H9 (cell line): ENCODE data around the gene SUOX. TPM values are rescaled to one million over a fixed set of nuclear protein-coding genes. Genes with fewer than 3 reads are reported as not detected.

ENCODE experiments used
- DNase-seq: peaks from one replicate; pipeline ENCODE4 v3.0.0-alpha.2; 2017
- H2AFZ ChIP-seq: one replicate; pipeline ENCODE4 v1.6.1; 2013; ENCODE audit warnings: mild to moderate bottlenecking, low read length, control low read depth, moderate library complexity
- H2AK5ac ChIP-seq: 2 replicates; pipeline ENCODE4 v1.6.1; 2013; ENCODE audit warnings: low read length, control low read depth, mixed read lengths; ENCODE audit not compliant: insufficient read length
- H2BK120ac ChIP-seq: one replicate; pipeline ENCODE4 v1.6.1; 2013; ENCODE audit warnings: low read depth, mild to moderate bottlenecking, low read length, control low read depth, inconsistent platforms; ENCODE audit not compliant: poor library complexity, severe bottlenecking
- H2BK12ac ChIP-seq: 2 replicates; pipeline ENCODE4 v1.6.1; 2013; ENCODE audit warnings: low read length, control low read depth, mixed read lengths, low read depth; ENCODE audit not compliant: insufficient read length
- H2BK15ac ChIP-seq: 2 replicates; pipeline ENCODE4 v1.6.1; 2013; ENCODE audit warnings: low read depth, low read length, control low read depth
- H2BK20ac ChIP-seq: one replicate; pipeline ENCODE4 v1.6.1; 2013; ENCODE audit warnings: low read depth, mild to moderate bottlenecking, low read length, control low read depth, inconsistent platforms; ENCODE audit not compliant: poor library complexity, severe bottlenecking
- H2BK5ac ChIP-seq: 2 replicates; pipeline ENCODE4 v1.6.1; 2013; ENCODE audit warnings: low read length, control low read depth, mixed read lengths; ENCODE audit not compliant: insufficient read length
- H3K14ac ChIP-seq: 2 replicates; pipeline ENCODE4 v1.6.1; 2013; ENCODE audit warnings: low read length, control low read depth; ENCODE audit not compliant: insufficient read depth
- H3K18ac ChIP-seq: 2 replicates; pipeline ENCODE4 v1.6.1; 2013; ENCODE audit warnings: low read depth, mild to moderate bottlenecking, mixed read lengths, low read length, control low read depth; ENCODE audit not compliant: insufficient read length
- H3K23ac ChIP-seq: 2 replicates; pipeline ENCODE4 v1.6.1; 2013; ENCODE audit warnings: low read length, control low read depth, mixed read lengths, low read depth; ENCODE audit not compliant: insufficient read length
- H3K23me2 ChIP-seq: 2 replicates; pipeline ENCODE4 v1.6.1; 2013; ENCODE audit warnings: low read depth, mild to moderate bottlenecking, mixed read lengths, low read length, control low read depth; ENCODE audit not compliant: insufficient read length, poor library complexity, severe bottlenecking
- H3K27ac ChIP-seq: 2 replicates; pipeline ENCODE4 v1.5.1; 2013; ENCODE audit warnings: low read length, control low read depth, mixed read lengths, low read depth; ENCODE audit not compliant: insufficient read length
- H3K27me3 ChIP-seq: 2 replicates; pipeline ENCODE4 v1.6.1; 2013; ENCODE audit warnings: low read length, control low read depth, inconsistent platforms; ENCODE audit not compliant: insufficient read depth
- H3K4ac ChIP-seq: 2 replicates; pipeline ENCODE4 v1.6.1; 2013; ENCODE audit warnings: low read depth, mild to moderate bottlenecking, control low read depth, inconsistent platforms, low read length, moderate library complexity
- H3K4me1 ChIP-seq: 2 replicates; pipeline ENCODE4 v1.6.1; 2013; ENCODE audit warnings: low read length, control low read depth, inconsistent platforms; ENCODE audit not compliant: insufficient read depth
- H3K4me2 ChIP-seq: 2 replicates; pipeline ENCODE4 v1.6.1; 2013; ENCODE audit warnings: low read length, control low read depth, mixed read lengths; ENCODE audit not compliant: insufficient read length, insufficient read depth
- H3K56ac ChIP-seq: 2 replicates; pipeline ENCODE4 v1.6.1; 2013; ENCODE audit warnings: low read depth, mild to moderate bottlenecking, mixed read lengths, low read length, control low read depth; ENCODE audit not compliant: insufficient read length
- H3K79me1 ChIP-seq: 2 replicates; pipeline ENCODE4 v1.6.1; 2013; ENCODE audit warnings: low read depth, mild to moderate bottlenecking, moderate library complexity, low read length, control low read depth, inconsistent platforms; ENCODE audit not compliant: insufficient read depth, poor library complexity, severe bottlenecking
- H3K79me2 ChIP-seq: 2 replicates; pipeline ENCODE4 v1.6.1; 2013; ENCODE audit warnings: low read length, control low read depth, inconsistent platforms; ENCODE audit not compliant: insufficient read depth
- H3K9ac ChIP-seq: 2 replicates; pipeline ENCODE4 v1.6.1; 2013; ENCODE audit warnings: low read length, control low read depth, mixed read lengths; ENCODE audit not compliant: insufficient read length; ENCODE audit errors: extremely low read depth
- H3K9me3 ChIP-seq: one replicate; pipeline ENCODE4 v1.6.1; 2013; ENCODE audit warnings: low read depth, low read length, inconsistent platforms; ENCODE audit not compliant: control insufficient read depth
- H3T11ph ChIP-seq: one replicate; pipeline ENCODE4 v1.6.1; 2013; ENCODE audit warnings: mild to moderate bottlenecking, low read length, control low read depth, inconsistent platforms
- H4K20me1 ChIP-seq: one replicate; pipeline ENCODE4 v1.6.1; 2013; ENCODE audit not compliant: control insufficient read depth, insufficient read length, insufficient read depth
- H4K5ac ChIP-seq: 2 replicates; pipeline ENCODE4 v1.6.1; 2013; ENCODE audit warnings: low read depth, mild to moderate bottlenecking, mixed read lengths, low read length, control low read depth; ENCODE audit not compliant: insufficient read length
- H4K8ac ChIP-seq: replicated peaks from 2 replicates; pipeline ENCODE4 v1.6.1; 2013; ENCODE audit warnings: low read length, control low read depth, mixed read lengths, low read depth; ENCODE audit not compliant: insufficient read length
- H4K91ac ChIP-seq: 2 replicates; pipeline ENCODE4 v1.6.1; 2013; ENCODE audit warnings: low read depth, mild to moderate bottlenecking, moderate library complexity, mixed read lengths, low read length, control low read depth; ENCODE audit not compliant: insufficient read length
- H3K27ac Mint-ChIP-seq, 3 experiments: 2 replicates in 2 of 3; 3 replicates in 1 of 3; pipeline ENCODE4 v1.8.0; 2020 to 2021; ENCODE audit warnings: mixed read lengths in 3 of 3, mild to moderate bottlenecking in 1 of 3, moderate library complexity in 1 of 3
- H3K27me3 Mint-ChIP-seq: 2 replicates; pipeline ENCODE4 v1.8.0; 2021; ENCODE audit warnings: low read depth, mild to moderate bottlenecking, moderate library complexity, mixed read lengths
- H3K36me3 Mint-ChIP-seq, 3 experiments: 2 replicates in 2 of 3; 3 replicates in 1 of 3; pipeline ENCODE4 v1.8.0; 2020 to 2021; ENCODE audit warnings: low read depth in 3 of 3, mixed read lengths in 3 of 3; ENCODE audit not compliant: insufficient read depth in 1 of 3
- H3K4me1 Mint-ChIP-seq, 2 experiments: 2 replicates each; pipeline ENCODE4 v1.8.0; 2020; ENCODE audit warnings: mixed read lengths in 2 of 2
- H3K4me3 Mint-ChIP-seq, 2 experiments: 2 replicates in 1 of 2; 3 replicates in 1 of 2; pipeline ENCODE4 v1.8.0; 2020 to 2021; ENCODE audit warnings: mild to moderate bottlenecking in 2 of 2, mixed read lengths in 2 of 2, moderate library complexity in 1 of 2
- H3K9me3 Mint-ChIP-seq, 2 experiments: 2 replicates in 1 of 2; 3 replicates in 1 of 2; pipeline ENCODE4 v1.8.0; 2020; ENCODE audit warnings: mild to moderate bottlenecking in 2 of 2, mixed read lengths in 2 of 2, moderate library complexity in 1 of 2
- CTCF ChIP-seq: fragments of 200-600 bp; sonication (generic); conservative IDR thresholded peaks from 3 replicates; pipeline ENCODE4 v1.8.0; 2021; ENCODE audit warnings: antibody characterized with exemption, mild to moderate bottlenecking
- WGBS: extraction: QIAGEN DNeasy Blood & Tissue Kit; methylation state at CpG from one replicate; pipeline ENCODE4 v1.1.7; 2013; ENCODE audit warnings: missing lambda C conversion rate, low lambda C conversion rate, mixed read lengths; ENCODE audit not compliant: insufficient read length; ENCODE audit errors: extremely low coverage; 5-methylcytosine and 5-hydroxymethylcytosine counted together
- total RNA-seq: library from RNA; stranded (reverse); gene quantifications from 2 replicates; pipeline ENCODE4 v1.2.1, GENCODE V29; 2021

The SUOX gene
- total RNA-seq, 1 experiment from 2014 or later, result 21.0 TPM

GRCh38 chr12:56018356-56018755 lies 21.3 kb downstream of the SUOX start:
- no peak overlapping the region for H3K27ac ChIP-seq
- Mint-ChIP-seq H3K9me3 (no peaks in the 10 kb centered on the region), H3K4me3 (no peak overlapping the region), H3K27me3 (no peaks in the 10 kb centered on the region), H3K36me3 (peaks cover 5 to 12% (median 12%) of the 10 kb centered on the region in 3 experiments), H3K27ac (no peak overlapping the region), H3K4me1 (peaks cover 27 to 29% of the 10 kb centered on the region in 2 experiments)
- no peak overlapping the region for H2BK15ac ChIP-seq
- no peaks in the 10 kb centered on the region for H4K20me1 ChIP-seq
- no peak overlapping the region for H3K14ac ChIP-seq
- H3K79me1 ChIP-seq, result no peaks in the 10 kb centered on the region
- no peak overlapping the region for H3K9ac ChIP-seq
- H3K56ac ChIP-seq, result no peak overlapping the region
- no peak overlapping the region for H3K23ac ChIP-seq
- no peak for DNase-seq
- no peak overlapping the region for H3K4ac ChIP-seq
- H3K23me2 ChIP-seq, result peaks cover 5% of the 10 kb centered on the region
- H3K9me3 ChIP-seq, result no peaks in the 10 kb centered on the region
- H2BK120ac ChIP-seq, result no peak overlapping the region
- H4K91ac ChIP-seq, result no peak overlapping the region
- H3K4me2 ChIP-seq, result no peak overlapping the region
- H2BK5ac ChIP-seq, result no peak overlapping the region
- no peak overlapping the region for H4K8ac ChIP-seq
- no peak overlapping the region for H3K18ac ChIP-seq
- TF ChIP-seq CTCF, result no peak
- no peak overlapping the region for H3T11ph ChIP-seq
- no peak overlapping the region for H2BK20ac ChIP-seq
- H3K4me1 ChIP-seq, result peaks cover 4% of the 10 kb centered on the region; the same call in 1 of the 2 replicates
- no CpG with 5 or more reads among the region's 1 CpG for WGBS
- no peak overlapping the region for H2AFZ ChIP-seq
- H4K5ac ChIP-seq, result no peak overlapping the region
- H2BK12ac ChIP-seq, result no peak overlapping the region
- no peaks in the 10 kb centered on the region for H3K27me3 ChIP-seq
- no peak overlapping the region for H2AK5ac ChIP-seq
- H3K79me2 ChIP-seq, result no peaks in the 10 kb centered on the region
